NCI-H69 (cell line): ENCODE measurements around the gene ACTR5.

ENCODE experiments used
- DNase-seq: peaks from one replicate; lab custom pipeline; 2025; lab: John Stamatoyannopoulos, UW

ACTR5 gene

GRCh38 chr20:38728911-38729642, 19.2 kb upstream of the ACTR5 start:
- DNase-seq: peak; percentile 51

GRCh38 chr20:38729767-38730166, 18.5 kb upstream of the ACTR5 start:
- no peak for DNase-seq

GRCh38 chr20:38730167-38730988, 17.9 kb upstream of the ACTR5 start:
- no peak for DNase-seq

GRCh38 chr20:38730989-38731737, 17.1 kb upstream of the ACTR5 start:
- peak; percentile 84 for DNase-seq

GRCh38 chr20:38731738-38732113, 16.5 kb upstream of the ACTR5 start:
- no peak for DNase-seq

- no peak for DNase-seq
Measured at GRCh38 chr20:38732981-38733380, 15.3 kb upstream of the ACTR5 start.

GRCh38 chr20:38735172-38735571, 13.1 kb upstream of the ACTR5 start:
- no peak for DNase-seq

GRCh38 chr20:38737887-38738286, 10.4 kb upstream of the ACTR5 start:
- no peak for DNase-seq

- DNase-seq: no peak
Measured at GRCh38 chr20:38745757-38746156, 2.5 kb upstream of the ACTR5 start.

- no peak for DNase-seq
Measured at GRCh38 chr20:38747495-38748096, 664 bp upstream of the ACTR5 start.

GRCh38 chr20:38748861-38749149, 545 bp downstream of the ACTR5 start:
- peak; percentile 65 for DNase-seq

- DNase-seq: peak; percentile 23
Measured at GRCh38 chr20:38751360-38751976, 3.2 kb downstream of the ACTR5 start.

GRCh38 chr20:38752029-38752428, 3.8 kb downstream of the ACTR5 start:
- DNase-seq: no peak

- no peak for DNase-seq
Measured at GRCh38 chr20:38754924-38755323, 6.7 kb downstream of the ACTR5 start.

- no peak for DNase-seq
Measured at GRCh38 chr20:38755324-38755910, 7.2 kb downstream of the ACTR5 start.

GRCh38 chr20:38757145-38757775, 9.0 kb downstream of the ACTR5 start:
- DNase-seq: no peak

- DNase-seq: no peak
Measured at GRCh38 chr20:38759106-38759505, 10.8 kb downstream of the ACTR5 start.

- no peak for DNase-seq
Measured at GRCh38 chr20:38760978-38761377, 12.7 kb downstream of the ACTR5 start.

- DNase-seq: no peak
Measured at GRCh38 chr20:38762174-38762573, 13.9 kb downstream of the ACTR5 start.

GRCh38 chr20:38763616-38764015, 15.4 kb downstream of the ACTR5 start:
- no peak for DNase-seq
